Right atrium auricular region (tissue), 2 donors: ENCODE data around the gene BIRC2. TPM values are rescaled to one million over a fixed set of nuclear protein-coding genes. Genes with fewer than 3 reads are reported as not detected.
"Not testable (repeated sequence)": the region's sequence is repeated elsewhere in the genome, so short reads cannot be mapped to it uniquely, and the experiment has no call there.

ENCODE experiments used
- DNase-seq: peaks from one replicate; pipeline ENCODE4 v3.0.0-alpha.2; 2019; ENCODE audit warnings: low spot score
- H3K27ac ChIP-seq, 2 donors: fragments of 200-600 bp; sonication (generic); 1 replicate in 1 of 2; 2 replicates in 1 of 2; pipeline ENCODE4 v1.5.1; 2016 to 2019
- H3K27me3 ChIP-seq, 2 donors: fragments of 200-600 bp; sonication (generic); one replicate each; pipeline versions ENCODE4 v1.5.1 to v1.6.0; 2017 to 2019
- H3K36me3 ChIP-seq: fragments of 200-600 bp; sonication (generic); one replicate; pipeline ENCODE4 v1.5.1; 2016
- H3K4me1 ChIP-seq, 2 donors: fragments of 200-600 bp; sonication (generic); one replicate each; pipeline versions ENCODE4 v1.5.1 to v1.6.0; 2017 to 2019
- H3K4me3 ChIP-seq, 2 donors: fragments of 200-600 bp; sonication (generic); 1 replicate in 1 of 2; 2 replicates in 1 of 2; pipeline ENCODE4 v1.5.1; 2017 to 2019; ENCODE audit warnings: mild to moderate bottlenecking in 1 of 2, moderate library complexity in 1 of 2
- H3K9me3 ChIP-seq, 2 donors: fragments of 200-600 bp; sonication (generic); one replicate each; pipeline ENCODE4 v1.5.1; 2019
- total RNA-seq, 2 donors: library from RNA; depleted of rRNA; stranded (reverse); fragments of >200 nt; gene quantifications; one replicate each; pipeline ENCODE4 v1.1.0, GENCODE V29; 2016
- TF ChIP-seq, protein P1 (sequence below), 2 donors: fragments of 200-600 bp; sonication (generic); IDR thresholded peaks; one replicate each; pipeline ENCODE4 v1.5.1; 2019; ENCODE audit warnings: antibody characterized with exemption in 2 of 2

Gene BIRC2
- 10 to 100 TPM; 31.5 to 36.8 TPM for total RNA-seq

DNA sequence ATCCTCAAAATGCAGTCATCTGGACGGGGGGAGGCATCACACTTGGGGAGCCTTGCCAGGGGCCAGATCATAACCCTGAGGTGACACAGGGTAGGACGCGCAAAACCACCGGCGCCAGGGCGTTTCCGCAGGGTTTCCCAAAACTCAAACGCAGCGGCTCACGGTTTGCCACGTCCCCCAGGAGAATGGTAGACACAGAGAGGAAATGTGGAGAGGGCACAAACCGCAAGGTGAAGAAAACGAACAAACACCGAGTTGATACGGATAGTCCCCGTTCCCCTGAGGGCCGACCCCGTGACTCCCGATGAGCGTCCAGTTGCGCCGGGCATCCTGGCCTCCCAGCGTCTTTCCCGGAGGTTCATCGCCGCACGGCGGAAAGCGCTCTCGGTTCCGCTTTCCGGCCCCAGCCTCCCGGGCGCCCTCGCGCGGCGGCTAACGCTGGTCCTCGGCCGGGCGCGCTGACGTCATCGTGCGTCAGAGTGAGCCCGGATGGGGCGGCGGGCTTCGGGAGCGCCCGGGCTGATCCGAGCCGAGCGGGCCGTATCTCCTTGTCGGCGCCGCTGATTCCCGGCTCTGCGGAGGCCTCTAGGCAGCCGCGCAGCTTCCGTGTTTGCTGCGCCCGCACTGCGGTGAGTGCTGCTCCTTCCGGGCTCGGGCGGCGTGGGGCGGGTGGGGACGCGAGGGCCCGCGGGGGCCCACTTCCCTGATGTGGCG lies at the start of gene BIRC2:
Gene BIRC2, plus strand, starts transcription at position 467 of the 714 bp plus-strand sequence. CDS start 2,641 bp downstream, outside the sequence.
- TF ChIP-seq, protein P1, sequence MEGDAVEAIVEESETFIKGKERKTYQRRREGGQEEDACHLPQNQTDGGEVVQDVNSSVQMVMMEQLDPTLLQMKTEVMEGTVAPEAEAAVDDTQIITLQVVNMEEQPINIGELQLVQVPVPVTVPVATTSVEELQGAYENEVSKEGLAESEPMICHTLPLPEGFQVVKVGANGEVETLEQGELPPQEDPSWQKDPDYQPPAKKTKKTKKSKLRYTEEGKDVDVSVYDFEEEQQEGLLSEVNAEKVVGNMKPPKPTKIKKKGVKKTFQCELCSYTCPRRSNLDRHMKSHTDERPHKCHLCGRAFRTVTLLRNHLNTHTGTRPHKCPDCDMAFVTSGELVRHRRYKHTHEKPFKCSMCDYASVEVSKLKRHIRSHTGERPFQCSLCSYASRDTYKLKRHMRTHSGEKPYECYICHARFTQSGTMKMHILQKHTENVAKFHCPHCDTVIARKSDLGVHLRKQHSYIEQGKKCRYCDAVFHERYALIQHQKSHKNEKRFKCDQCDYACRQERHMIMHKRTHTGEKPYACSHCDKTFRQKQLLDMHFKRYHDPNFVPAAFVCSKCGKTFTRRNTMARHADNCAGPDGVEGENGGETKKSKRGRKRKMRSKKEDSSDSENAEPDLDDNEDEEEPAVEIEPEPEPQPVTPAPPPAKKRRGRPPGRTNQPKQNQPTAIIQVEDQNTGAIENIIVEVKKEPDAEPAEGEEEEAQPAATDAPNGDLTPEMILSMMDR (IDR thresholded peaks at IDR 0.05) = peak; percentile 71 to 81
- Histone ChIP-seq H3K27ac (peak within 1 kb of the TSS; percentile 96 to 99), H3K27me3 (no peaks in the 10 kb centered on the region)

DNA sequence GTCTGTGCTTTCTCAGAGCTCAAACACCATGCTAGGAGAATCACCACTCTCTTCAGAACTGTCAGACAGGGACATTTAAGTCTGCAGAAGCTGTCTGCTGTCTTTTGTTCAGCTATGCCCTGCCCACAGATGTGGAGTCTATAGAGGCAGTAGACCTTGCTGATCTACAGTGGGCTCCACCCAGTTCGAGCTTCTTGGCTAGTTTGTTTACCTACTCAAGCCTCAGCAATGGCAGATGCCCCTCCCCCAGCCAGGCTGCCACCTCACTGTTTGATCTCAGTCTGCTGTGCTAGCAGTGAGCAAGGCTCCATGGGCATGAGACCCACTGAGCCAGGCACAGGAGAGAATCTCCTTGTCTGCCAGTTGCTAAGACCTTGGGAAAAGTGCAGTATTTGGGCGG lies 46.2 kb upstream of the BIRC2 start:
- not testable (repeated sequence) for H3K9me3 ChIP-seq, H3K27ac ChIP-seq, DNase-seq, H3K27me3 ChIP-seq, H3K4me3 ChIP-seq, H3K36me3 ChIP-seq, H3K4me1 ChIP-seq

More for the DNA sequence above, at the start of gene BIRC2:
- H3K4me1 ChIP-seq = peaks cover 0 to 35% of the 10 kb centered on the region in 2 donors
- no peaks in the 10 kb centered on the region for H3K36me3 ChIP-seq
- peak; percentile 92 for DNase-seq
- peak within 1 kb of the TSS; percentile 69 to 73 for H3K4me3 ChIP-seq
- H3K9me3 ChIP-seq = no peaks in the 10 kb centered on the region

DNA sequence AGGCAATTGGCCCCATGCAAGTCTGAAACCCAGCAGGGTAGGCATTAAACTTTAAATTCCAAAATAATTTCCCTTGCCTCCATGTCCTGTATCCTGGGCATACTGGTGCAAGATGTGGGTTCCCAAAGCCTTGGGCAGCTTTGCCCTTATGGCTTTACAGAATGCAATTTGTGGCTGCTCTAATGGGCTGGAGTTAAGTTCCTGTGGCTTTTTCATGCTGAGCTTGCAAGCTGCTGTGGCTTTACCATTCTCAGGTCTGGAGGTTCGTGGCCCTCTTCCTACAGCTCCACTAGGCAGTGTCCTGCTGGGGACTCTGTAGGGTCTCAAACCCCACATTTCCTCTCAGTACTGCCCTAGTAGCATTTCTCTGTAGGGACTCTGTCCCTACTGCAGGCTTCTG lies 44.8 kb upstream of the BIRC2 start:
- Histone ChIP-seq H3K4me3 (no peak overlapping the region), H3K9me3 (peaks cover 0 to 8% of the 10 kb centered on the region in 2 donors), H3K36me3 (no peaks in the 10 kb centered on the region), H3K4me1 (peaks cover 0 to 8% of the 10 kb centered on the region in 2 donors), H3K27ac (no peak overlapping the region), H3K27me3 (no peaks in the 10 kb centered on the region)
- TF ChIP-seq, protein P1 (IDR thresholded peaks at IDR 0.05) = no peak
- DNase-seq = no peak

DNA sequence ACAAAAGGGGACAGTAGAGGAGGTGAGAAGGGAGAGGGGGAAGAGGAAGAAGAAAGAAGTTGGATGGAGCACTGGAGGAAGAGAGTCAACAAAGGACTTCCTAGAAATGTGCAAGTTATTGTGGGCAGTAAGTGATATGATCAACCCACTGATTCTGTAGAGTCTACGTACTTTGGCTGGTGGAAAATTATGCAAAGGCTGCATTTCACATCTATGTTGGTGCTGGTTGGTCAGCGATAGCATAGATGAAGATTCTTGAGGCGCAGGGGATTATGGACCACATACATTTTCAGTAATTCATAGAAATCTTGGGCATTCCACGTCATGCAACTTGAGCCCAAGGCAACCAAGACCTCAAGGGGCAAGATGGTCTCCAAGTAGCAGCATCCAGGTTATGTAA lies 42.3 kb upstream of the BIRC2 start:
- TF ChIP-seq, protein P1 (IDR thresholded peaks at IDR 0.05) = no peak
- Histone ChIP-seq H3K36me3 (no peaks in the 10 kb centered on the region), H3K27ac (no peak overlapping the region), H3K4me1 (peaks cover 0 to 9% of the 10 kb centered on the region in 2 donors), H3K4me3 (no peak overlapping the region), H3K27me3 (no peaks in the 10 kb centered on the region), H3K9me3 (peaks cover 0 to 8% of the 10 kb centered on the region in 2 donors)
- DNase-seq = no peak

DNA sequence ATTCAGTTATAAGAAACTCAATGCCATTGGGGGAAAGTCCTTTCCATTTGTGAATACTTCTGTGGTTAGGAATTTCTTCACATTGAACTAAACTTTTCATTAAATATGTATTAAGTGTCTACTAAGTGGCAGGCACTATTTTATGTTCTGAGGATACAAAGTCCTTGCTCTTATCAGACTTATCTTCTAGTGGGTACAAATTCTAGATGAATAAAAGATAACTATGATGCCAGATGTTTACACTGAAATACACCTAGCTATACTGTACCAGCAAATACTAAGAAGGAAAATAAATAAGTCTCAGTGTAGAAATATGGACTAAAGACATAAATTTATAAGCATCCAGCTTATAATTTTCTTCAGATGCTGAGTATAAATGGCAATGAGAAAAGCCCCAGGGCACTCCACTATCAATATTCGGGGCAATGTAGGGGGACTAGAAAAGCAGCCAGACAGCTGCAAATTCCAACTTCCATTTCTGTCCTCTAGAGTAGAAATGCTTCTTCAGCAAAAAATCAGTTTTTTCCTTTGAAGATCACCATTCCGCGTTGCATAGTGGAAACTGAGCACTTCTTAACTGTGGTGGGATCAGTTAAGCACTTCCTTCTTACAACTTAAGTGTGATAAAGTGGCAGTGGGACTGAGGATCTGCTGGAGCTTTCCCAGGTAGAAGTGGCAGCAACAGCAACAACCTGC lies 41.5 kb upstream of the BIRC2 start:
- TF ChIP-seq, protein P1 (IDR thresholded peaks at IDR 0.05) = no peak
- Histone ChIP-seq H3K27ac (no peak overlapping the region), H3K9me3 (peaks cover 0 to 8% of the 10 kb centered on the region in 2 donors), H3K27me3 (no peaks in the 10 kb centered on the region), H3K4me3 (no peak overlapping the region), H3K36me3 (no peaks in the 10 kb centered on the region), H3K4me1 (peaks cover 0 to 9% of the 10 kb centered on the region in 2 donors)
- DNase-seq = no peak

DNA sequence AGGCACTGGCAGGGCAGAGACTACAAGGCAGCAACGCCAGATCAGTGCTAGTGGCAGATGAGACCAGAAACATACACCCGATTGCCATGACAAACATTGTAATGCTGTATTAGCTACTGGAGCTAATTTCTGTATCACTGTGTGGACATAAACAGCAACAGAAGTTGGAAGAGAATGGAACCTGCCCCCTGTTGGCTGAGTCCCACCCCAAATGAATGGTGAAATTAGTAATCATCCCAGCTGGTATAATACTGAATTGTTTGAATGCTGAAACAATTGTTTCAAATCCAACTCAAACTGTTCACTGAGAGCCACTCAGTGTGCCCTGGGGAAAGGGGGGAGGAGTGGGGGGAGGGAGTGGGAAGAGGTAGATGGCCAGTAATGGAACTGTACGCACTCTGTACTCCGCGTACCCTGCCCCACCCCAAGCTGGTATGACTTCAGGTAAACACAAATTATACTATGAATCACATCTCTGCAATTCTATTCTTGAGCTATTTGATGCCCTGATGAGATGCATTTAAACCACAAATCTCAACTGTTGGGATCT lies 40.9 kb upstream of the BIRC2 start:
- Histone ChIP-seq H3K27me3 (no peaks in the 10 kb centered on the region), H3K4me3 (no peak overlapping the region), H3K9me3 (peaks cover 0 to 8% of the 10 kb centered on the region in 2 donors), H3K4me1 (peaks cover 0 to 9% of the 10 kb centered on the region in 2 donors), H3K36me3 (no peaks in the 10 kb centered on the region), H3K27ac (no peak overlapping the region)
- TF ChIP-seq, protein P1 (IDR thresholded peaks at IDR 0.05) = no peak
- no peak for DNase-seq
